GM19438 (cell line): Measurements from ENCODE around the gene SDHAF3.
A peak's percentile ranks its signal among the peaks of the same experiment; 100 is the strongest.
"Not testable (repeated sequence)": the region's sequence is repeated elsewhere in the genome, so short reads cannot be mapped to it uniquely, and the experiment has no call there.

ENCODE experiments used
- ATAC-seq: cut with Tn5 transposase; IDR thresholded peaks from one replicate; pipeline ENCODE4 v1.9.1; 2021; ENCODE audit warnings: low read depth; ENCODE audit not compliant: unreplicated experiment

The SDHAF3 gene

GRCh38 chr7:97117372-97118188, at the start of gene SDHAF3:
TSS of gene SDHAF3 (plus strand) at chr7:97117698. CDS start at chr7:97117724, 26 bp downstream.
- ATAC-seq, result peak; percentile 95

- not testable (repeated sequence) for ATAC-seq
Observed at GRCh38 chr7:97072025-97072424, 45.5 kb upstream of the SDHAF3 start.

GRCh38 chr7:97075928-97076327, 41.6 kb upstream of the SDHAF3 start:
- no peak for ATAC-seq

GRCh38 chr7:97078023-97078969, 39.2 kb upstream of the SDHAF3 start:
- ATAC-seq, result no peak

GRCh38 chr7:97079300-97079699, 38.2 kb upstream of the SDHAF3 start:
- no peak for ATAC-seq

- ATAC-seq, result no peak
Observed at GRCh38 chr7:97081521-97082300, 35.8 kb upstream of the SDHAF3 start.

- no peak for ATAC-seq
Observed at GRCh38 chr7:97088364-97088763, 29.1 kb upstream of the SDHAF3 start.

- no peak for ATAC-seq
Observed at GRCh38 chr7:97089771-97090170, 27.7 kb upstream of the SDHAF3 start.

- ATAC-seq, result no peak
Observed at GRCh38 chr7:97090761-97091353, 26.6 kb upstream of the SDHAF3 start.

GRCh38 chr7:97094284-97094930, 23.1 kb upstream of the SDHAF3 start:
- ATAC-seq, result no peak

- no peak for ATAC-seq
Observed at GRCh38 chr7:97096037-97096436, 21.5 kb upstream of the SDHAF3 start.

- ATAC-seq, result no peak
Observed at GRCh38 chr7:97096661-97097060, 20.8 kb upstream of the SDHAF3 start.

GRCh38 chr7:97104719-97105238, 12.7 kb upstream of the SDHAF3 start:
- ATAC-seq, result peak; percentile 99

GRCh38 chr7:97107192-97107800, 10.2 kb upstream of the SDHAF3 start:
- no peak for ATAC-seq

GRCh38 chr7:97116308-97116707, 1.2 kb upstream of the SDHAF3 start:
- ATAC-seq, result no peak

- ATAC-seq, result peak; percentile 1
Observed at GRCh38 chr7:97117035-97117371, 495 bp upstream of the SDHAF3 start.

- no peak for ATAC-seq
Observed at GRCh38 chr7:97118306-97118917, 914 bp downstream of the SDHAF3 start.

- ATAC-seq, result no peak
Observed at GRCh38 chr7:97119747-97120146, 2.2 kb downstream of the SDHAF3 start.
